ENCODE measurements around the gene ANKRD44.

ANKRD44 gene

GRCh38 chr2:197075754-197076337, 234.7 kb downstream of the ANKRD44 start:
- no peak for DNase-seq
- TF ChIP-seq CTCF (IDR thresholded peaks at IDR 0.05; ENCODE audit: borderline replicate concordance, extremely low read depth, low read length, poor library complexity, severe bottlenecking) (peak; percentile 65), EZH2 (IDR thresholded peaks at IDR 0.05; ENCODE audit: borderline replicate concordance, low read depth, low read length, severe bottlenecking) (no peak)
- no peaks in the 10 kb centered on the region for H3K9me3 ChIP-seq (ENCODE audit: insufficient read depth, low read length, severe bottlenecking)
- no peaks in the 10 kb centered on the region for H3K27me3 ChIP-seq (ENCODE audit: insufficient read depth, low read length, poor library complexity)
- no peaks in the 10 kb centered on the region for H4K20me1 ChIP-seq (ENCODE audit: insufficient read depth, low read length)
- H3K79me2 ChIP-seq (ENCODE audit: insufficient read depth, low read length), result no peaks in the 10 kb centered on the region
- H3K4me3 ChIP-seq (ENCODE audit: low read depth in 1 of 2, low read length in 2 of 2), result no peak overlapping the region
- no peak overlapping the region for H3K4me2 ChIP-seq (ENCODE audit: insufficient read depth, low read length)
- peaks cover 38% of the 10 kb centered on the region for H3K4me1 ChIP-seq (ENCODE audit: insufficient read depth, low read length)
- no peak overlapping the region for H2AFZ ChIP-seq (ENCODE audit: low read depth, low read length)
- H3K9ac ChIP-seq (ENCODE audit: low read depth, low read length), result no peak overlapping the region
- no peak overlapping the region for H3K27ac ChIP-seq (ENCODE audit: low read length)
- H3K36me3 ChIP-seq (ENCODE audit: insufficient read depth, low read length), result peaks cover 10% of the 10 kb centered on the region
- no peak for ATAC-seq (ENCODE audit: insufficient read depth, low read depth)

- TF ChIP-seq EZH2 (IDR thresholded peaks at IDR 0.05; ENCODE audit: borderline replicate concordance, low read depth, low read length, severe bottlenecking) (no peak), CTCF (IDR thresholded peaks at IDR 0.05; ENCODE audit: borderline replicate concordance, extremely low read depth, low read length, poor library complexity, severe bottlenecking) (no peak)
- Histone ChIP-seq H4K20me1 (ENCODE audit: insufficient read depth, low read length) (no peaks in the 10 kb centered on the region), H2AFZ (ENCODE audit: low read depth, low read length) (no peak overlapping the region), H3K79me2 (ENCODE audit: insufficient read depth, low read length) (no peaks in the 10 kb centered on the region), H3K4me3 (ENCODE audit: low read depth in 1 of 2, low read length in 2 of 2) (no peak overlapping the region), H3K27ac (ENCODE audit: low read length) (no peak overlapping the region), H3K4me1 (ENCODE audit: insufficient read depth, low read length) (peaks cover 43% of the 10 kb centered on the region), H3K4me2 (ENCODE audit: insufficient read depth, low read length) (no peak overlapping the region), H3K27me3 (ENCODE audit: insufficient read depth, low read length, poor library complexity) (no peaks in the 10 kb centered on the region), H3K9ac (ENCODE audit: low read depth, low read length) (no peak overlapping the region), H3K9me3 (ENCODE audit: insufficient read depth, low read length, severe bottlenecking) (no peaks in the 10 kb centered on the region), H3K36me3 (ENCODE audit: insufficient read depth, low read length) (peaks cover 10% of the 10 kb centered on the region)
- no peak for DNase-seq
- no peak for ATAC-seq (ENCODE audit: insufficient read depth, low read depth)
Measured at GRCh38 chr2:197075281-197075680, 235.3 kb downstream of the ANKRD44 start.

- DNase-seq (peak; percentile 29), ATAC-seq (ENCODE audit: insufficient read depth, low read depth) (peak; percentile 45; the same call in 2 of the 3 replicates)
- H3K4me1 ChIP-seq (ENCODE audit: insufficient read depth, low read length), result peaks cover 58% of the 10 kb centered on the region
- H3K9me3 ChIP-seq (ENCODE audit: insufficient read depth, low read length, severe bottlenecking), result no peaks in the 10 kb centered on the region
- no peaks in the 10 kb centered on the region for H3K27me3 ChIP-seq (ENCODE audit: insufficient read depth, low read length, poor library complexity)
- H3K79me2 ChIP-seq (ENCODE audit: insufficient read depth, low read length), result no peaks in the 10 kb centered on the region
- no peak overlapping the region for H3K9ac ChIP-seq (ENCODE audit: low read depth, low read length)
- no peak overlapping the region; the same call in 1 of the 2 replicates for H3K4me2 ChIP-seq (ENCODE audit: insufficient read depth, low read length)
- TF ChIP-seq EZH2 (IDR thresholded peaks at IDR 0.05; ENCODE audit: borderline replicate concordance, low read depth, low read length, severe bottlenecking) (no peak), CTCF (IDR thresholded peaks at IDR 0.05; ENCODE audit: borderline replicate concordance, extremely low read depth, low read length, poor library complexity, severe bottlenecking) (no peak)
- peaks cover 10% of the 10 kb centered on the region for H3K36me3 ChIP-seq (ENCODE audit: insufficient read depth, low read length)
- H4K20me1 ChIP-seq (ENCODE audit: insufficient read depth, low read length), result no peaks in the 10 kb centered on the region
- H2AFZ ChIP-seq (ENCODE audit: low read depth, low read length), result no peak overlapping the region
- H3K27ac ChIP-seq (ENCODE audit: low read length), result peak overlapping the region; percentile 66
- no peak overlapping the region for H3K4me3 ChIP-seq (ENCODE audit: low read depth in 1 of 2, low read length in 2 of 2)
Measured at GRCh38 chr2:197073701-197074433, 236.7 kb downstream of the ANKRD44 start.
